PC-3 (cell line): Measurements from ENCODE around the gene RAB3GAP2.

Experiments used
- EZH2 ChIP-seq: fragments of 300-600 bp; sonication (generic); IDR thresholded peaks from one replicate; pipeline ENCODE4 v1.6.1; 2017; ENCODE audit warnings: antibody characterized with exemption, mild to moderate bottlenecking, low read length; ENCODE audit not compliant: unreplicated experiment
- EZH2phosphoT487 ChIP-seq: fragments of 300-600 bp; sonication (generic); IDR thresholded peaks from 2 replicates; pipeline ENCODE4 v1.6.1; 2018; ENCODE audit warnings: mild to moderate bottlenecking, antibody characterized with exemption, low read length, borderline replicate concordance
- TF ChIP-seq, protein P1 (sequence below): fragments of 300-600 bp; sonication (generic); conservative IDR thresholded peaks from 2 replicates; pipeline ENCODE4 v1.5.1; 2017; ENCODE audit warnings: antibody characterized with exemption, low read depth, mild to moderate bottlenecking, low read length

GRCh38 chr1:220121791-220122530 lies 150.3 kb downstream of the RAB3GAP2 start:
- TF ChIP-seq, protein P1, sequence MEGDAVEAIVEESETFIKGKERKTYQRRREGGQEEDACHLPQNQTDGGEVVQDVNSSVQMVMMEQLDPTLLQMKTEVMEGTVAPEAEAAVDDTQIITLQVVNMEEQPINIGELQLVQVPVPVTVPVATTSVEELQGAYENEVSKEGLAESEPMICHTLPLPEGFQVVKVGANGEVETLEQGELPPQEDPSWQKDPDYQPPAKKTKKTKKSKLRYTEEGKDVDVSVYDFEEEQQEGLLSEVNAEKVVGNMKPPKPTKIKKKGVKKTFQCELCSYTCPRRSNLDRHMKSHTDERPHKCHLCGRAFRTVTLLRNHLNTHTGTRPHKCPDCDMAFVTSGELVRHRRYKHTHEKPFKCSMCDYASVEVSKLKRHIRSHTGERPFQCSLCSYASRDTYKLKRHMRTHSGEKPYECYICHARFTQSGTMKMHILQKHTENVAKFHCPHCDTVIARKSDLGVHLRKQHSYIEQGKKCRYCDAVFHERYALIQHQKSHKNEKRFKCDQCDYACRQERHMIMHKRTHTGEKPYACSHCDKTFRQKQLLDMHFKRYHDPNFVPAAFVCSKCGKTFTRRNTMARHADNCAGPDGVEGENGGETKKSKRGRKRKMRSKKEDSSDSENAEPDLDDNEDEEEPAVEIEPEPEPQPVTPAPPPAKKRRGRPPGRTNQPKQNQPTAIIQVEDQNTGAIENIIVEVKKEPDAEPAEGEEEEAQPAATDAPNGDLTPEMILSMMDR = no peak
- TF ChIP-seq EZH2 = no peak
- no peak for TF ChIP-seq EZH2phosphoT487
